Cardiac septum (tissue), 1 donor: Measurements from ENCODE around the gene TPRN. TPM values are rescaled to one million over a fixed set of nuclear protein-coding genes. Genes with fewer than 3 reads are reported as not detected.

Source experiments
- DNase-seq: peaks from one replicate; pipeline ENCODE4 v3.0.0-alpha.2; 2020; ENCODE audit warnings: low spot score
- intact Hi-C: fragments of 100-400 bp; cut with DNase I; formaldehyde crosslinking; loops from one replicate; pipeline ENCODE4 v1.14.0; 2022
- total RNA-seq: library from RNA; stranded (reverse); fragmentation: NEBNext Ultra II Directional; extraction: Animal tissue kit (Norgen Biotek cat#: 25700); gene quantifications from one replicate; pipeline ENCODE4 v1.2.1, GENCODE V29; 2021
- donor health status: DM: no; HTN: no; CAD: no.

The TPRN gene
- total RNA-seq, 1 donor from 2014 or later: 13.5 TPM

DNA sequence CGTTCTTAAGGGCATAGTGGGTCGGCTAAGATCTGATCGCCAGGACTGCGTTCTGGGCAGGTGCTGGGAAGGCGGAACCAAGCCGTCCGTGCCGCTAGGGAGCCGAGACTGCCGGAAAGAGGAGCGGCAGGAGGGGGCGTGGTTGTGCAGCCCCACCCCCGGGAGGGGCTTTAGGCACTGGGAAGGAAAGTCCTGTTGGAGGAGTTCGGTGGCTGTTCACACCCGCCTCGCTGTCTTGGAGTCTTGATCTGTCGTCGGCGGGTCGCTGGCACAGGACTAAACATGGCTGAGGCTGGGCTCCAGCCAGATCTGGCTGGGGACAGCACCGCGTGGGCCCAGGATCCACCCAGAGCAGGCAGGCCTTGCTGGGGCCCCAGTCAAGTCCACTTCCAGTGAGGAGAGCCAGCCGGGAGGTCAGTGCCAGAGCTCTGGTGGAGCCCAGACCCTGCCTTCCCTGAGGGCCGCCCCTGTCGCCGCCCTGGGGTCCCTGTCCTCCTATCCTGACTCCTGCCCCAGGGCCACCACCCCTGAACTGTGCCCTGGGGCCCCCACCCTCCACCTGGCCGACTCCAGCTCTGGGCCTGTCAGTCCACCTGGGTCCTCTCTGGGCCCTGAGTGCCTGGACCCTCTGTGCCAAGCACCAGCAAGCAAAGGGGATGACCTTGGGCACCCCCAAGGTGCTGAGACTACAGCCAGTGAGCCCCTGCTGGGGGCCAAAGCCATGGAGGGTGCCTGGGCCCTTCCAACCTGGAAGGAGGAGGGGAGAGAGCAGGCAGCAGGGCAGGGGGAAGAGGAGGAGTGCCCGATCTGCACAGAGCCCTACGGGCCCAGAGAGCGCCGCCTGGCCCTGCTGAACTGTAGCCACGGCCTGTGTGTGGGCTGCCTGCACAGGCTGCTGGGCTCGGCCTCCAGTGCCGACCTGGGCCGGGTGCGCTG, 17.0 kb upstream of the TPRN start:
- DNase-seq: no peak
- intact Hi-C loops: no loop called here

DNA sequence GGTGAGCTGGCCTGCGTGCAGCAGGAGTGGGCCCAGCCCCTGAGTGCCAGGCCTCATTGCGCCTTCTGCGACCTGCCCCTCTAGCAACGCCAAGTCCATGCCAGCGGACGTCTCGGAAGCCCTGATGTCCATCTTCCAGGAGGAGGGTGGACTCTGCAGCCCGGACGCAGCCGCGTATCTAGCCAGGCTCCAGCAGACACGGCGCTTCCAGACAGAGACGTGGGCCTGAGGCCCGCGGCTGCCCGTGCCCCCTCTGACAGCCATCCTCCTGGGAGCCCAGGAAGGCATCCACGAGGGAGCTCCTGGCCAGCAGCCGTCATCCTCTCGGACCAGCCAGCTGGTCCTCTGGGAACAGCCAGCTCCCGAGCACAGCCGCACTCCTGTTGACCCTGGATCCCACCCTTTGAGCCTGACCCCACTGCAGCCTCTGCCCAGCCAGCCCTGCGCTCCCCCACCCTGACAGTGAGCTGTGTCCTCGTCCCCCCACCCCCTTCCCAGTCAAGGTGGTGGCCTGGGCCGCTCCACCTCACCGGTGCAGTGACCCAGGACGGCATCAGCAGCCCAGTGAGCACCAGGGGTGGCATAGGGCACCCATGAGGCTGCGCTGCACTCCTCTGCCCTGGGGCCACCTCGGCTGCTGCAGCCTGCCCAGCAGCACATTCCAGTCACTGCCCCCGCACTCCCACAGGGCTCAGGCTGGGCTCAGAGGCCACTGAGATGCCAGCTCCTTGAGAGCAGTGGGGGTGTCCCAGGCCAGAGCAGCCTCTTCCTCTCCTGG, 15.8 kb upstream of the TPRN start:
- intact Hi-C loops: no loop called here
- no peak for DNase-seq

DNA sequence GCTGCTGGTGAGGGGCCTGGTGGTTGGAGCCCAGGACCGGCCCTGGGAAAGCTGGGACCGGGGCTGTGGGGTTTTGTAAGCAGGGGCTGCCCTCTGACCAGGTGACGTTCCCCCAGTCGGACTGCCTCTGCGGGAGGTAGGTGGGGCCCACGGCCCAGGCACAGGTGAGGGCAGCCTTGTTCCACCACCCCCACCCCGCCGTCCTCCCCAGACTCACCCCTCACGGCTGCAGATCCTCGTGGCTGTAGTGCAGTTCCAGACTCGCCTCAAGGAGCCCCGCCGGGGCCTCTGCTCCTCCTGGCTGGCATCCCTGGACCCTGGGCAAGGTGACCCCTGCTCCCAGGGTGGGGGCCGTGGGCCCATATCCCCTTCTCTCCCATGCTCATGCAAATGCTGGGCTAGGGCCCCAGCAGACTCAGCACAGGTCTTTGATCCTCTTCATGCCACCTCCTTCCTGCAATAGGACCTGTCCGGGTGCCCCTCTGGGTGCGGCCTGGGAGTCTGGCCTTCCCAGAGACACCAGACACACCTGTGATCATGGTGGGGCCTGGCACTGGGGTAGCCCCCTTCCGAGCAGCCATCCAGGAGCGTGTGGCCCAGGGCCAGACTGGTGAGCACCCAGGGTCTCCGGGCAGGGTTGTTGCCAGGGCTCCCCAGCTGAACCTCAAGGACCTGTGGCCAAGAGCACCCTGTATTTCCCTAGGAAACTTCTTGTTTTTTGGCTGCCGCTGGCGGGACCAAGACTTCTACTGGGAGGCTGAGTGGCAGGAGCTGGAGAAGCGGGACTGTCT, 14.8 kb upstream of the TPRN start:
- no peak for DNase-seq
- intact Hi-C loops: no loop called here

DNA sequence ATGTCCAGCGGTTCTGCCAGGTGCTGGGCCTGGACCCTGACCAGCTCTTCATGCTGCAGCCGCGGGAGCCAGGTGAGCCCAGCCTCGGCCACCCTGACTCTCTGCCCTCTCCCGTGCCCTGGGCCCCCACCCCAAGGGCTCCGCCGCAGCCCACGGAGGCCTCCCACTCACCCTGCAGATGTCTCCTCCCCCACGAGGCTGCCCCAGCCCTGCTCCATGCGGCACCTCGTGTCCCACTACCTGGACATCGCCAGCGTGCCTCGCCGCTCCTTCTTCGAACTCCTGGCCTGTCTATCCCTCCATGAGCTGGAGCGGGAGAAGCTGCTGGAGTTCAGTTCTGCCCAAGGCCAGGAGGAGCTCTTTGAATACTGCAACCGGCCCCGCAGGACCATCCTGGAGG, 14.1 kb upstream of the TPRN start:
- intact Hi-C loops: no loop called here
- DNase-seq: no peak

DNA sequence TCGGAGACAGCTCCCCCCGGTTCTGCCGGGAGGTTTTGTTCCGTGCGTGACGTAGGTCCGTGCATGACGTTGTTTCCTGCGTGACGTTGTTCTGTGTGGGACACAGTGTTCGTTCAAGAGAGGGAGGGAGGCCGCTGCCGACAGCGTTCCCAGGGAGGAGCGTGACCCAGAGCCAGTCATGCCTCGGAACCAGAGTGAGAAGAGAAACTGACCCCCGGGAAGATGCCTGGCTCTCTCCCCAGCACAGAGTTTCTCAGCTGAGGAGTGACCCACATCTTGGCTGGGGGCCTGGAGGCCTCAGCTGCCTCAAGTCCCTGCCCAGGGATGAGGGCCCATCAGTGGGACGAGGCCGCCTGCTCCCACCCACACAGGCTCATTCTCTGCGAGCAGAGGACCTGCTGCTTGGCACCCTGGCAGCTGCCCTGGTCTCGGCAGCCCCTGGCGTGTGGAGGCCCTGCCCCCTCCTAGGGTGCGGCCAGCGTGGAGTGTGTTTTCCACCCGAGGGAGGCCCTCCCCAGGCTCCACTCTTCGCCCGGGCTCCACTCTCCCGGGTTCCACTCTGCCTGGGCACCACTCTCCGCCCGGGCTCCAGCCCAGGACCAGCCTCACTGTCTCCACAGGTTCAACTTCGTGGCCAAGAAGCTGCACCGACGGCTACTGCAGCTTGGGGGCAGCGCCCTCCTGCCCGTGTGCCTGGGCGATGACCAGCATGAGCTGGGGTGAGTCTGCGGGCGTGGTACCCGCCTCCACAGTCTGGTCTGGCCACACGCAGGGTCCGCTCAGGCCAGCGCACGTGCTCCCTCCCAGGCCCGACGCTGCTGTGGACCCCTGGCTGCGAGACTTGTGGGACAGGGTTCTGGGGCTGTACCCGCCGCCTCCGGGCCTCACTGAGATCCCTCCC, 12.9 kb upstream of the TPRN start:
- intact Hi-C loops: no loop called here
- no peak for DNase-seq

DNA sequence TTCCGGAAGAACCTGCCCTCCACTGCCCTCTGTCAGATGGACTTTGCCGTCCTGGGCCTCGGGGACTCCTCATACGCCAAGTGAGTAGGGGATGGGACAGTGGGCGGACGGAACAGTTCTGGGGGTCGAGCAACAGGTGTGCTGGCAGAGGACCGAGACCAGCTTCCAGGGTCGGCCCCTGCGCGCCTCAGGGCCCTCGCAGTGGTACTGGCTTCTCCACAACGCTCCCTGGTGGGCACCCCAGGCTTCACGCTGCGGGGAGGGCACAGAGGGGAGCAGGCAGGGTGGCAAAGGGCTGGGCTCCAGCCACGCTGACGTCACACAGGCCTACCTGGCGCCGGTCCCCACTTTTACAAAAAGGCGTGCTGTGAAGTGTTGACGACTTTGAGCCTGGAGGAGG, 12.0 kb upstream of the TPRN start:
- no peak for DNase-seq
- intact Hi-C loops: no loop called here

DNA sequence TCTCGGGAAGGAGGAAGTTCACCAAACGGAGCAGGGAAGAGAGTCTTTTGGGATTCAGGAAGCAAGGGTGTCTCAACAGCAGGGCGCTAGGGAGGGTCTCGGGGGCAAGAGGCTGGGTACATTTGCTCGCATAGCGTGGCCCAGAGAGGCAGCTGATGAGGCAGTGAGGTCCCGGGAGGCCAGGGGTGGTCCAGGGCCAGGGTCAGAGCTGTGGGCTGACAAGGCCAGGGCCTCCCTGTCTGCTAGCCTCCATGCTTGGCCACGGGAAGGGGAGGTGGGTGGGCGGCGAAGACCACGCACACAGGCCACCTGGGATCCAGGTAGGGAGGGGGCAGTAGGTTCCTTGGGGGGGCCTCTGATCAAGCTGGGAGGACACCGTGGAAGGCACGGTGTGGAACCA, 11.0 kb upstream of the TPRN start:
- no peak for DNase-seq
- intact Hi-C loops: no loop called here

DNA sequence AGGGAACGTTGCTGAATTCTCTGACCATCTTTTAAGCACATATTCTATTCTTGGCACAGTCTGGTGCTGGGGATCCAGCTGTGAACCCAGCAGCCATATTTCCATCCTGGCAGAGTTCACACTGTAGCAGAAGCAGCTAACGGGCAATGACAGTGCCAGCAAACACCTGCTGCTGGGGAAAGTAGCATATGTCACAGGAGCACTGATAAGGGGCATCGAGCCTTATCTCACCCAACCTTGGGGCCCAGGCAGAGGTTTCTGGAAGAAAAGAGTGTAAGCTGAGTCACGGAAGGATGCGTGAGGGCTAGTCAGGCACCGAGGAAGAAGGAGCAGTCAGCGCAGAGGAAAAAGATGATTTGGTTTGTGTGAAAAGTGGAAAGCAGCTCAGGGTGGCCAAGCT, 6.1 kb upstream of the TPRN start:
- no peak for DNase-seq
- intact Hi-C loops: no loop called here

DNA sequence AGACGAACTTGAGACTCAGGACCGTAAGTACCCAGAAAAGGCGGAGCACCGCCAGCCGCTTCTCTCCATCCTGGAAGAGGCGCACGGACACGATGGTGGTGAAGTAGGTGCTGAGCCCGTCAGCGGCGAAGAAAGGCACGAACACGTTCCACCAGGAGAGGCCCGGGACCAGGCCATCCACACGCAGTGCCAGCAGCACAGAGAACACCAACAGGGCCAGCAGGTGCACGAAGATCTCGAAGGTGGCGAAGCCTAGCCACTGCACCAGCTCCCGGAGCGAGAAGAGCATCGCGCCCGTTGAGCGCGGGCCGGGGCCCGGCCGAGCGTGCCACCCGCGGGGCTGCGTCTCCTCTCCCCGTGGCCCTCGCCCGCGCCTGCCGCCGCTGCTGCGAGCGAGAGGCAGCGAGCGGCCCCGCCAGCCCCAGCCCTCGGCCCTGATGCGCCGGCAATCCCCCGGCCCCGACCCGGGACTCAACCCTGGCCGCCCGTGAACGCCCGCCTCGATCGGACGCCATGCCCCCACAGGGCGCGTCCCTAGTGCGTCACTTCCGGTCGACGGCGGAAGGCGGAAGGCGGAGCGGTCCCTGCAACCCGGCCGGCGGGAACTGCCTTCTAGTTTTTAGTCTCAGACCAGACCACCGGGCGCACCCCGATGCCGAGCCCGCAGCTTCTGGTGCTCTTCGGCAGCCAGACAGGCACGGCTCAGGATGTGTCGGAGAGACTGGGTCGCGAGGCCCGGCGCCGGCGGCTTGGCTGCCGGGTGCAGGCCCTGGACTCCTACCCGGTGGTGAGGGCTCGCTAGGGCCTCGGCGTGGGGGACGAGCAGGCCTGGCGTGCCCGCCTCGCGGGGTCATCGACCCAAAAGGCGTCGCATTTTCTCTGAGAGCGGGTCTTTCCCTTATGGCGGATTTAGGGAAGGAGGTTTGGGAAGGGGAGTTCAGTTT, 4.9 kb upstream of the TPRN start, which contains the start of the genes NDOR1 and TMEM203:
Gene NDOR1, plus strand, starts transcription at position 575 of the 944 bp plus-strand sequence. Its CDS starts 78 bp downstream, at position 653.
Gene TMEM203, minus strand, starts transcription at position 523 of the 944 bp plus-strand sequence. Its CDS starts 234 bp downstream, at position 289.
- DNase-seq: peak; percentile 97
- intact Hi-C loops: loop anchor here (2.0 kb wide), 1 partner anchor 17 kb away; the partner anchor contains the start of genes ANAPC2 and SSNA1

DNA sequence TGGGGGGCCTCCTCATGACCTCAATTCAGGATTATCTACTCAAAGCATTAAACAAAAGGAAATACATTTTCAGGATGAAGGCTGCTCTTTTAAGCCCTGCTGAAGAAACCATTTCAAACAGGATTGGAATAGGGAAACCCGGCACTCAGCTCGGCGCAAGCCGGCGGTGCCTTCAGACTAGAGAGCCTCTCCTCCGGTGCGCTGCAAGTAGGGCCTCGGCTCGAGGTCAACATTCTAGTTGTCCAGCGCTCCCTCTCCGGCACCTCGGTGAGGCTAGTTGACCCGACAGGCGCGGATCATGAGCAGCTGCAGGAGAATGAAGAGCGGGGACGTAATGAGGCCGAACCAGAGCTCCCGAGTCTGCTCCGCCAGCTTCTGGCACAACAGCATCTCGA, 4.2 kb upstream of the TPRN start:
- no peak for DNase-seq
- intact Hi-C loops: loop anchor here (2.0 kb wide), 1 partner anchor 16 kb away; the partner anchor contains the start of genes ANAPC2 and SSNA1

DNA sequence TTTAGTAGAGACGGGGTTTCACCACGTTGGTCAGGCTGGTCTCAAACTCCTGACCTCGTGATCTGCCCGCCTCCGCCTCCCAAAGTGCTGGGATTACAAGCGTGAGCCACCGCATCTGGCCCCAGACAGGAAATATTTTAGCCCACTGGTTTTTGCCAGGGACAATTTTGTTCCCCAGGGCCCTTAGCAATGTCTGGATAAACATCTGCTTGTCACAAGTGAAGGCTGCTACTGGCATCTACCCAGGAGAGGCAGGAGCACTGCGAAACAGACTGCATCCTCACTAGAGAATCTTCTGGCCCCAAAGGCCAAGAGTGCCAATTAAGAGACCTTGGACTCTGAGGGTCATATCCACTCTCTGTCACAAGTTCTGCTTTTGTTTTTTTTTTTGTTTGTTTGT, 2.4 kb upstream of the TPRN start:
- intact Hi-C loops: no loop called here
- no peak for DNase-seq

DNA sequence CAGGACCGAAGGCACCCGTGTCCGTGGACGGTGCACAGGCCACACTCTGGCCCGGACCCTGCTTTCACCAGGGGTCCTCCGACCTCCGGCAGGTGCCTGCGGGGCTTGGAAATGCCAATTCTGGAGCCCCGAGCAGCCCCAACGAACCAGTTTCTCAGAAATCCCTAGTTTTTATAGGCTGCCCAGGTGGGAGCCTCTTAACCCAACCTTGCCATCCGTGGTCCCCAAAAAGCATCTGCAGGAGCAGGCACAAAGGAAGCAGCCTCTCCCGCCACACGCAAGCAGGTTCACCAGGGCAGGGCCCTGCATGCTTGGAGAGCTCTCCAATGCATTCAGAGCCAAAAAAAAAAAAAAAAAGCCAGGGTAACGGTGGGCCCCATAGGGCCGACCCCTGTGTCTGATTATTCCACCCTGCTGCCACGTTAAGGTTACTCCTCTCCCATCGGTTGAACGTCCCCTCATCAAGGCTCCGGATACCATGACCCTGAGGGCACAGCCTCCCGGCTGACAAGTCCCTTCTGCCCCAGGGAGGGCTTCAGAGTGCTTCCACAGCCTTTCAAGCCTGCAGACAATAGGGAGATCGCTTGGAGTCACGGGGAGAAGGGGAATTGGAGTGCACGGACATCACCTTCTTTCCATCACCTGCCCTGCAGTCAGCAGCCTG, 796 bp upstream of the TPRN start:
- intact Hi-C loops: loop anchor here (2.0 kb wide), 1 partner anchor 21 kb away; the partner anchor contains the start of gene RNF208
- no peak for DNase-seq

DNA sequence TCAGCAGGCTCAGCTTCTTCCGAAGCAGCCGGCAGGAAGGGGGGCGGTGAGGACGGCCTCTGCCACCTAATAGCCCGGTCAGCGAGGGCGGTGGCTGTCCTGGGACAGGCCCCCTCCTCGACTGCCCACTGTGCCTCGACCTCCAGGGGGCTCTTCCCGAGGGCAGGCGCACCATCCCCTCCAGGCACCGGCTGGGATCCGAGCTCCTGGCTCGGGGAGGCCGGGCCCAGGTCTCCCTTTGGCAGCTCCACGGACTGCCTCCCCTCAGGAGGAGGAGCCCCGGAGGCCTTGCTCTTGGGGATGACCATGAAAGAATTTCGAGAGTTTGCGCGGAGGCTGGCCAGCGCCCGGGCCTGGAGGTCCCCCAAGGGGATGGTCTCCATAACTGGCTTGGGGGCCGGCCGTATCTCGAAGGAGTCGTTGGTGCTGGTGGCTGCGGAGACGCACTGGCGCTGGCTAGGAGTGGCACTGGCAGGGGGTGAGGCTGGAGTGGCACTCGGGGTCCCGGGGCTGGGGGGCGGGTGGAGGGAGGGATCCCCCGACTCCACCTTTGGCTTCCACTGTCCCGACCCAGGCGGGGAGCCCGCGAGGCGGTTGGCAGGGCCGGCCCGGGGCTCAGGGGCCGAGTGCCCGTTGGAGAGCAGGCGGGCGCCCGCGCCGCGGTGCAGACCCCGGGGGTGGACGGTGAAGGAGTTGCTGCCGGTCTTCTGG, 975 bp downstream of the TPRN start:
- intact Hi-C loops: loop anchor here (2.0 kb wide), 1 partner anchor 23 kb away; the partner anchor contains the start of gene RNF208
- no peak for DNase-seq

DNA sequence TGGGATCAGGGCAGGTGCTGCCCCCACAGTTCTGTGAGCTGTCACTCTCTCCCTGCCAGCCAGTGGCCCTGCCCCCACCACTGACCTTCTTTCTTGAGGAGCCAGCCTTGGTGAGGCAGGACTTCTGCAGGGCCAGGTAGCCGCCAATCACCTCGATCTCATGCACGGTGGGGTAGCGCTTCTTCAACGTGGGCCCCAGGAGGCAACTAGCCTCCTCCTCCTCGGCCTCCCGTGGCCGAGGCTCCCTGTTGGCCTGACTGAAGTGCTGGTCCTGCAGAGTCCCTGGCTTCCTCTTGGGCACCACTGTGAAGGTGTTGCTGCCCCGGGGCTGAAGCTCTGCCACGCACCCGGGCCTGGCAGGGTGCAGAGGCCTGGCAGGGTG, 1.6 kb downstream of the TPRN start:
- DNase-seq: no peak
- intact Hi-C loops: no loop called here

DNA sequence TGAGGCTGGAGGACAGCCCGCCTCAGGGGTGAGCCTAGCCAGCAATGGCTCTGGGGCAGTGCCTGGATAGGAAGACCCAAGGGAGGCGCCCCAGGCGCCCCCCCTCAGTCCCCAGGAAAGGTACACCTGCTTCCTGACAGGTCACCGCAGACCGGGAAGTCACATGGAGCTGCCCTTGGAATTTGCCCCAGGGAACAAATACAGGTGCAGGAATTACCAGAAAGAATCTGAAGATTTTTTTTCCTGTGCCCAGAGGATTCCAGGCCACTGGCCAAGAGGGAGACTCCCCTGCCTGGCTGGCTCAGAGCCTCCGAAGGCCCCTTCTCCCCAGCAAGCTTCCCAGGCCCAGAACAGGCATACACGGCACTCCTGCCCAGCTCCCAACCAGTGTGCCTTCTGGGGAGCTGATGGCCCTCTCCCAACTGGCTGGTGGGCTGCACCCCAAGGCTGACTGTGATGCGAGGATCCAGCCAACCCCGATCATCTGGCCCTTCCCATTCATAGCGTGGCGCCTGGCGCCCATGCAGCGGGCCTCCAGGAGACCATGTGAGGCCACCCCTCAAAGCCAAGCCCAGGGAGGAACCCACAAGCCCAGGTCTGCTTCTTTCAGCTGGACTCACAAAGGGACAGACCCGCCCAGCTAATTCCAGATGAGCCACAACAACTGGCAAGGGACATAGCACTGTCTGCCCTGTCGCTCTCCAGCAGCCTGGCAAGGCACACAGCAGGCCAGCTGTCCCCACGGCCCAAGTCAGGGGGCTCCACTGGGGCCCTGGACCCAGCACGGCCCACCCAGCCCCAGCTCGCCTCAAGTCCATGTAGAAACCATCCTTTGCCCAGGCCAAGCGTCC, 2.3 kb downstream of the TPRN start:
- intact Hi-C loops: no loop called here
- DNase-seq: no peak
